NK-92 treated with Interleukin-12 subunit alpha and Interleukin-12 subunit beta, amount 100 ng/mL, for 24 hours (cell line): ENCODE data around the gene NCBP3.

Experiments used
- DNase-seq: peaks from one replicate; lab custom pipeline; 2025; lab: John Stamatoyannopoulos, UW

Gene NCBP3, protein sequence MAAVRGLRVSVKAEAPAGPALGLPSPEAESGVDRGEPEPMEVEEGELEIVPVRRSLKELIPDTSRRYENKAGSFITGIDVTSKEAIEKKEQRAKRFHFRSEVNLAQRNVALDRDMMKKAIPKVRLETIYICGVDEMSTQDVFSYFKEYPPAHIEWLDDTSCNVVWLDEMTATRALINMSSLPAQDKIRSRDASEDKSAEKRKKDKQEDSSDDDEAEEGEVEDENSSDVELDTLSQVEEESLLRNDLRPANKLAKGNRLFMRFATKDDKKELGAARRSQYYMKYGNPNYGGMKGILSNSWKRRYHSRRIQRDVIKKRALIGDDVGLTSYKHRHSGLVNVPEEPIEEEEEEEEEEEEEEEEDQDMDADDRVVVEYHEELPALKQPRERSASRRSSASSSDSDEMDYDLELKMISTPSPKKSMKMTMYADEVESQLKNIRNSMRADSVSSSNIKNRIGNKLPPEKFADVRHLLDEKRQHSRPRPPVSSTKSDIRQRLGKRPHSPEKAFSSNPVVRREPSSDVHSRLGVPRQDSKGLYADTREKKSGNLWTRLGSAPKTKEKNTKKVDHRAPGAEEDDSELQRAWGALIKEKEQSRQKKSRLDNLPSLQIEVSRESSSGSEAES

DNA sequence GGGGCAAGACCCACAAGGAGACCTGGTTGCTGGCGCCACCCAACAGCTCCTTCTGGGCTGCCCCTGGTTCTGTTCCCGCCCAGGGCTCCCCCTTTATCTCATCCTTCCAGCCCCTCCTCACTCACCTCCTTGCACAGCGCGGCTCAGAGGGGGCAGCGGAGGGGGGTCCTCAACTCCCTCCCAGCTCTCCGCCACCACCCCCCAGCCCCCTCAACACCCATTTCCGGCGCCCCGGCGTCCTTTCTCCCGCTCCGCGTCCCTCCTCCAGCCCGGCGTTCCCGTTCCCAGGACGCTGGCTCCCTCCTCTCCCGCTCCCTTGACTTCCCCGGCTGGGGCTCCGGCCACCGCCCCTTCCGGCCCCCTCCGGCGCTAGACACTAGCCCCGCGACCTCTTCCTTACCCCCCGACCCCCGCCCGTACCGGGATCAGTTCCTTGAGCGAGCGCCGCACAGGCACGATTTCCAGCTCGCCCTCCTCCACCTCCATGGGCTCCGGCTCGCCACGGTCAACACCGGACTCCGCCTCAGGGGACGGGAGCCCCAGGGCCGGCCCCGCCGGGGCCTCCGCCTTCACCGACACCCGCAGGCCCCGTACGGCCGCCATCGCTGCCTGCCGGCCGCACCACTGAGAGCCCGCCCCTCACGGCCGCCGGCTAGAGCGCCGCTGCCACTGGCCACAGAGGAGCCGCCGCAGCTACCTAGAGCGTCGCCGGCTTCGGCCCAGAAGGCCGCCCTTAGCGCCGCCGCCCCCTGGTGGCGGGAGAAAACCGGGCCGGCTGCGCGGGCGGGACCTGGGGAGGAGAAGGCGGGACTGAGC, at the start of gene NCBP3:
Gene NCBP3, minus strand, starts transcription at position 626 of the 816 bp plus-strand sequence. Its CDS starts 23 bp downstream, at position 603.
- peak; percentile 64 for DNase-seq

DNA sequence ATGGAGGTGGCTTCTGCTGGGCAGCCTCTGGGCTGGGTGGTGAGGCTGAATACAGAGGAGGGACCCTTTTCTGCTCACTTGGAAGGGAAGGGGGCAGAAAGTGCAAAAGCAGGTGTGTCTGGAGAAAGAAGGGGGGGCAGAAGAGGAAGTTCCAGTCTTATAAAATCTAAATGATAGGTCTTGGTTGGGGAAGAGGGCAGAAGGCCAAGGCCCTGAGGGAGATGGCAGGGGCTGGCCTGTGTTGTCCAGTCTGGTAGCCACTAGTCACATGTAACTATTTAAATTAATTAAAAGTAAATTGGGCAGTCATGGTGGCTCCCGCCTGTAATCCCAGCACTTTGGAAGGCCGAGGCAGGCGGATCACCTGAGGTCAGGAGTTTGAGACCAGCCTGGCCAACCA, 49.3 kb upstream of the NCBP3 start:
- DNase-seq, result no peak

DNA sequence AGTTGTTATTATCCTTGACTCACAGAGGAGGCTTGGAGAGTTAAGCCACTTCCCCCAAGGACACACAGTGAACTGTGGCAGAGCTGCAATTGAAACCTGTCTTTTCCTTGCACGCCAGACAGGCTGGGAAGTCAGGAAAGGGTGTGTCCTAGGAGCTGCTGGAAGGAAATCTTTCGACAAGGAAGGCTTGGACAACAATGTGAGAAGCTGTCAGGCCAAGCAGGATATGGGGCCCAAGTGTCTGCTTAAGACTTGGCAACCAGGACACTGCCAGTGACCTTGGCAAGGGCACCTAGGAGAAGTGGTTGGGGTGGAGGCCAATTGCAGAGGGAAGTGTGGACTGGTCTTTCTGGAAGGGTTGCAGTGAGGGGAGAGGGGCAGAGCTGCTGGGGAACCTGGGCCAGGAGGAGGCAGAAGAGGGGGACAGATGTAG, 48.9 kb upstream of the NCBP3 start:
- DNase-seq, result no peak

DNA sequence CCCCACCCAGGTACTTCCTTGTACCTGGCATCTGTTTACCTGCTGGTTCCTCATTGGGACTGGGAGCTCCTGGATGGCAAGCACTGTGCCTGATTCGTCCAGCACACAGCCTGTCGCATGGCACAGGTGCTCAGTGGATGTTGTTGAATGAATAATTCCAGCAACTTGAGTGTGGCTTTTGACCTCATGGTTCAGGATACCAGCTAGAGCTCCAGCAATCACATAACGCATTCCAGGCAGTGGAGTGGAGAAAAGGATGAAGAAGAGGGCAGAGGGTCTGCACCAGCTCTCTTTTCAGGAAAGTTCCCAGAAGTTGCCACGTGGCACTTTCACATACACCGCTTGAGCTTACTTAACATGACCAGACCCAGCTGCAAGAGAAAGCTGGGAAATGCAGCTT, 48.1 kb upstream of the NCBP3 start:
- no peak for DNase-seq

DNA sequence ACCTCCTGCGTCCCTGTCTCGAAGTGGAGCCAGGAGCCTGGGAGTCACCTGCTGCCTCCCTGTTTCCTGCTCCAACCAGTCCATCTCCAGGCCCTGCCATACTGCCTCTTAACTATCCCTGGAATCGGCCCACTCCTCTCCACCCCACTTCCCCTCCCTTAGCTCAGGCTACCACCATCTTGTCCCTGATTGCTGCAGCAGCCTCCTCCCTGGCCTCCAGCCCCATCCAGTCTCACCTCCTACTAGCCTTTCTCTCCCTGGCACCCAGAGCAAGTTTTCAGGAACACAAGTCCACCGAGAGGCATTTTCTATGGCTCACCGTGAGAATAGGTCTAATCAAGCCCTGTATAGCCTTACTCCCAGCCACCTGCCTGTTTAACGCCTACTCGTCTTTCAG, 47.7 kb upstream of the NCBP3 start:
- no peak for DNase-seq

DNA sequence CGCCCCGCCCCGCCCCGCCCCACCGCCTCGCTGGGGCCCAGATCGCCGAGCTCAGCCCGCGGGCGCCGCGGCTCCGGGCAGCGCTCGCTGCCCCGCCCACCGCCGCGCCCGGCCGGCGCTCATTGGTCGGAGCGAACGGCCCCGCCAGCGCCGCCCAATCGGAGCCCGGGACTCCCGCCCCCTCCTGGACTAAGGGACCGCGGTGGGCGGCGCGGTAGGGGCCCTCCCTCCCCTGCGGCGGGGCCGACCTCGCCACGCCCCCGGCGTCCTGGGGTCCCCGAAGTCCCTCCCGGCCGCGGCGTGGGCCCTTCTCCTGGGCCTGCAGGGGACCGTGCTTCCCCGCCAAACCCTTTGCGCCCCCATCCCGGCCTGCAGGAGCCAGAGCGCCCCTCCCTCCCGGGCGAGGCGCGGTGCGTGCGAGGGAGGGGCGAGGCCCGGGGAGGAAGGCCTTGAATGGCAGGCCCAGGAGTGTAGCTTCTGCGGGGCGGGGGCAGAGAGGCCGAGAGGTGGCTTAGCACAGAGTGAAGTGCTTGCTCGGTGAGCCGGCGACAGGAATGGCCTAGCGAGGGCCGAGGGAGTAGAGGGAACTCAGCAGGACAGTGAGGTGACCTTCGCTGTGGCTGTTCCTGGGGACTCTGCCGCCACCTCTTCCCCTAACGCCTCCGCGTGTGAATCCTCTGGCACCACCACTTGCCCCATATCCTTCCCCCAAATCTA, 47.1 kb upstream of the NCBP3 start, which contains the start of gene CAMKK1:
Gene CAMKK1, minus strand, starts transcription at position 51 of the 717 bp plus-strand sequence. CDS start 7,366 bp downstream, outside the sequence.
- DNase-seq, result peak; percentile 34

DNA sequence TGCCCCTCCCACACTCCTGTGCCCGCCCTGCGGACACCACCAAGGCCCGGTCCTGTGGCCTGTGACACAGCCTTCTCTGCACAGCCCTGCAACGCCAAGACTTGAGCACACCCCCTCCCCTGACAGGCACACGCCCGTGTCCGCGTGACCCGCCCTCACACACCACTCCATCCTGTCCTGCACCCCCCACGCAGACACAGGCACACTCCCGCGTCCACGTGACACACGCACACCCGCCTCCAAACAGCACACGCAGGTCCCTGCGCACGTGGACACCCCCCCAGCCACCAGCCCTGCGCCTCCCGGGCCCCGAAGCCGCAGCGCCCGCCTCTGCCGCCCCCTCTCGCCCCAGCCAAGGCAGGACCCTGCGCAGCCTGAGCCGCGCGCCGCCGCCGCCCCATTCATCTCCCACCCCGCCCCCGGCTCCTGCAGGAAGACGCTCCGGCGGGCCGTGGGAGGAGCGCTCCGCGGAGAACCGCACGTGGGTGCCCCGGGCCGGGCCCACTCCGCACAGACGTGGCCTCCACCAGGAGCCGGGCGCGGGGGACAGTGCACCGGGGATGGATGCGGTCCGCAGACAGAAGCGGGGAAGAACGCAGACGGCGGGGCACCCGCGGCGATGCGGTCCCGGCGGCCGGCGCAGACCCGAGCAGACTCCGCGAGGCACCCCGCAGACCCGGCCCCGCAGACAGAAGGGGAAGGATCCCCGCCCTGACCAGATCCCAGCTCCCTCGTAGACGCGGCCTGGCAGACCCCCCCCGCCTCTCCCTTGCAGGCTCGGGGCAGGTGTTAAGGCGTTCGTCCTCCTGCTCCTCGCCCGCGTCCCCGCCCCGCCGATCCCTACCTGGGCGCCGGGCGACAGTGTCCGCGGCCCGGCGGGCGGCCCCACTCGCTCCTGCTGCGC, 46.3 kb upstream of the NCBP3 start:
- no peak for DNase-seq

DNA sequence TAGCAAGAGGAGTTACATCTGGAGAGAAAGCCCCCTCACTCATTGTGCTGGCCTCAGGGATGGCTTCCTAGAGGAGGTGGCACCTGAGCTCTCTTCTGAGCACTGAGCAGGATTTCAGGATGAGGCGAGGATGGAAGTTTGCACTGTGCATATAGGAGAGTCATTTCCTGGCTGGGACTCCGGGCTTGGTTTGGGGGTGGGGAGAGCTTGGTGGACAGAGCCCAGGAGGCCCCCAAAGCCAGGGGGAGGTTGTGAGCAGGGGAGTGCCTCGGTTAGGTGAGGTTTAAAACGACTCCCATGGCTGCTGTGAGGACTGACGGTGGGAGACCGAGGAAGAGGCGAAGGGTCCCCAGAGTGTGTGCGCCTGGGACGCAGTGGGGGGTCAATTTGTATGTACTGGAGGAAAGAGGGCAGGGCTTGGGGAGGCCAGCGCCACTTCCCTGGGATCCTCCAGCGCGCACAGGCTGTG, 45.6 kb upstream of the NCBP3 start:
- no peak for DNase-seq

DNA sequence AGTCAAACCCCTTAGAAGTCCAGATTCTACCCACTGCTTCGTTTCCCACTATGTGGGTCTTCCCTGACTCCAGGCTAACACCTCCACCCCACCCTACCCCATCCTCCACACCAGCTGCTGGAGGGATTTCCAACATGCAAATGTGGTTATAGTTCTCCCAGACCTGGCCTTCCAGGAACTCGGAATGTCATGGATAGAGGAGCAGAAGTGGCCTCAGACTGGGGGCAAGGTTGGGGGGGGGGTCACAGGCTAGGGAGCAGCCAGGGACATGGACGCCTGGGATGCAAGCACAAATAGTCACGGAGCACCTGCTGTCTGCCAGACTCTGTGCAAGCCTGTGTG, 44.8 kb upstream of the NCBP3 start:
- no peak for DNase-seq

DNA sequence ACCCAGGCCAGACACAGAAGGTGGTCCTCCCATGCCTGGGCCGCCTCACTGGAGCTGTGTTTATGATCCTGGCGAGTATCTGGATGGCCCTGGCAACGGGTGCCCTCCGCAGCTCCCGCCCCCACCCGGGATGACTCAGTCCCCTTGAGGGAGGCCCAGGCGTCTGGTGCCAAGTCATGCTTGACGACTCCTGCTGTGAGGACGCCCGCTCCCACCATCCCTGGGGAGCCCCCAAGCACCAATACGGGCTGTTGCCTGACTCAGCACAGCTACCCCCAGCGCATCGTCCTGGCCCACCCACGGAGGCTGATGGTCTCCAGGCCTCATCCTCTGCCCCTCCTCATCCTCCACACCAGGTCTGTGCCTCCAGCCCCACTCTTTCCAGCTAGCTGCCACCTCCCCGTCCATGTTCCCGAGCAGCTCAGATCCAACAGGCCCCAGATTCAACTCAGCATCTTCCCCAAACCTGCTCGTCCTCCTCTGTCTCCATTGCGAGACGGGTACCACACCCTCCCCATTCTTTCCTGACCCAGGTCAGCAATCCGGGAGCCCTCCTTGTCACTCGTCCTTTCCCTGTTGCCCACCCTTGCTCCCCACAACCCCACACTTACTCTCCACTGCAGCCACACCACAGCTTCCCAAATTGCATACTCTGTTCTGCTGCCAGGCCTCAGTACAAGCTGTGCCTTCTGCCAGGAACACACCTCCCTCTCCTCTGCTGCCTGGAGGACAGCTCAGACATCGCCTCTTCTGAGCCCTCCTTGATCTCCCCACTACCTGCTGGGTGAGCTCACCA, 44.2 kb upstream of the NCBP3 start:
- DNase-seq, result no peak

DNA sequence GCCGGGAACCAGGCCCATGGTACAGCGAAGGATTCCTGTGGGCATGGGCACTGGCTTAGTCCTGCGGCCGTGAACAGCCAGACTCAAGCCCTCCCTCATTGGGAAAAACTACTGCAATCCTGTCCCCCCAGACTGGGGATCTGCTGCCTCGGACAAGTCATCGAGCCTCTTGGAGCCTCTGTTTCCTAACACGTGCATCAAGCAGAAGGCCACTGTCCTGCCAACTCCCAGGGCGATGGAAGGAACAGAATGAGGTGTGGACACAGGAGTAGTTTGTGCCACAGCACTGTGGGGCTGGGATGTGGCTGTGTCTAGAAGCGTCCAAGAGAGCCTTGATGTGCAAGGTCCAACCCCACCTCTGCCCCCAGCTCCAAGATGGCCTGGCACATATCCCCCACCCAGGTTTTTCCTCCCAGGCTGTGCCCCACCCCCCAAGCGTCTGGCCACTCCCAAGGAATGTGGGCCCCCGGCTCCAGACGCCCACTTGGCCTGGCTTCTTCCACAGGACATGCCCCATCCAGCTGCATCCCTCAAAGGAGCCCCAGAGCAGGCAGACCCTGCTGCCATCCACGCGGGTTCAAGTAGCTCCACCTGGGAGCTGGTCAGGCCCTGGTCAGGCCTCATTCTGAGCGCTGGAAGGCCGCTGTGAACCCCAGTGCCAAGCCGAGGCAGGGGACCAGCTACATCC, 43.4 kb upstream of the NCBP3 start:
- no peak for DNase-seq

DNA sequence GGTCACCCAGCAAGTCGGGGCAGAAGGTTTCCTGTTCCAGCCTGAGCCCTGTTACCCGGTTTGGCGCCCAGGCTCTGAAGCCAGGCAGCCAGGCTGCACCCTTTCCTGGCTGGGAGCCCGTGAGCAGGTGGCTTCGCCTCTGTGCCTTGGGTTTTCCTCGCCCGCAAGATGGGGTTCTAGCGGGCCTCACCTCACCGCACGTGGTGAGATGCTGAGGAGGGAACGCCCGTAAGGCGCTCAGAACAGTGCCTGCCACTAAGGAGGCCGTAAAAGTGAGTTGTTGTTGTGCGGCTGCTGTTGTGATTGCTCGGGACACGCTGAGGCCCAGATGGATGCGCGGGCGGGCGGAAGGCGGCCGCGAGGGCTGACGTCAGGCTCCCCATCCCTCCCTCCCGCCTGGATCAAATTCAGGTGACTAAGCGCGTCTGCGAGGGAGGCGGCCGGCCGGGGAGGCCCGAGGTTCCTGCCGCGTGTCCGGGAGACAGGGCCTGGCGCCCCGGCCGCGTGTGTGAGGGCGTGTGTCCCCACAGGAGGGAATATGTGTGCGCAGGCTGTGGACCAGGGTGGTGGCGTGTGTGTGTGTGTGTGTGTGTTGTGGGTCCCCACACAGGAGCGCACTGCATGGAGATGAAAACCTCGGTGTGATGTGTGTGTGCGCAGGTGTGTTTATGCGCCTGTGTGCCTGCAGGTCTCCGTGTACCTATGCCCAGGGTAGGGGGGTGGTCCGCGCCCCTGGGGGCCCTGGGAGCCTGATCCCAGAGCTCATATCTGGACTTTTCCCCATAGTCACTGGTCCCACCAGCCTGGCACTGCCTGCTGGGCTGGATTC, 42.5 kb upstream of the NCBP3 start:
- DNase-seq, result no peak

DNA sequence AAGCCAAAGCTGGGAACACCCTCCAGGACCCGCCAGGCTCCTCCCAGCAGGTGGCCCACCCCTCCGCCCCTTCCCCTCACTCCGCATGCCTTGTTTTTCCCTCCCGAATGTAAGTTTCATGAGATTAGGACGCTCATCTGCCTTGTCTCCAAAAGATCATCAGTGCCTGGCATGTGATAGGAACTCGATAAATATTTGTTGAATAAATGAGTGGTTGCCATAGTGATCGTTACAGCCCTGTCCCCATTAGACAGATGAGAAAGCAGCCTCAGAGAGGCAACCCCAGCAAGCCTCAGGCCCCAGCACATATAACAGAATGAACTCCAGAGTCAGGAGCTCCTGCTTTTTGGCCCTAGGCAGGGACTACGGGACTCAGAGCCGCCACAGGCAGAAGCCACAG, 41.8 kb upstream of the NCBP3 start:
- DNase-seq, result no peak

DNA sequence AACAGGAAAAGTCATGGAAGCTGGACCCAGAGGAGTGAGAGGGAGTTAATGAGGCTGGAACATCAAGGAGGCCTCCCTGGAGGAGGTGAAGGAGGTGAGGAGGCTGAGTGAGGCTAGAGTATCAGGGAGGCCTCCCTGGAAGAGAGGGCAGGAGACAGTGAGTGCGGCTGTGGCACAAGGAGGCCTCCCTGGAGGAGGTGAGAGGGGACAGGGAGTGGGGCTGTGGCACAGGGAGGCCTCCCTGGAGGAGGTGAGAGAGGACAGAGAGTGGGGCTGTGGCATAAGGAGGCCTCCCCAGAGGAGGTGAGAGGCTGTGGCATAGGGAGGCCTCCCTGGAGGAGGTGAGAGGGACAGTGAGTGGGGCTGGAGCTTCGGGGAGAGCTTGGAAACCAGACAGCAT, 41.3 kb upstream of the NCBP3 start:
- DNase-seq, result no peak

DNA sequence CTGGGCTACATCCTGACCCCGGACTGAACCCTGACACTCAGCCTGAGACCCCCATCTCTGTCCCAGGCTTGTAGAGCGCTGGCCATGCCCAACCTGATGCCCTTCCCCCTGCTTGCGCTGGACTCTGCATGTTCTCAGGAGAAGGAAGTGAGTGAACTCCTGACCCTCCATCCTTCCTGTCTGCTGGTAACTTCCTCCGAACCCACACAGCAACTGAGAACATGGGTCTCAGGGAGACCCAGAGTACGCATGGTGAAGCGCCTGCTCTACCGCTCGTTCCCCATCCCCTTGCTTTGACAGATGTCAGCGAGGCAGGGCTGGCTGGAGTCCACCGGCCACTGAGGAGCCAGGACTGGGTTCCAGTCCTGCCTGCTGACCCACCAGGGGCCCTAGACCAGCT, 40.7 kb upstream of the NCBP3 start:
- DNase-seq, result no peak

DNA sequence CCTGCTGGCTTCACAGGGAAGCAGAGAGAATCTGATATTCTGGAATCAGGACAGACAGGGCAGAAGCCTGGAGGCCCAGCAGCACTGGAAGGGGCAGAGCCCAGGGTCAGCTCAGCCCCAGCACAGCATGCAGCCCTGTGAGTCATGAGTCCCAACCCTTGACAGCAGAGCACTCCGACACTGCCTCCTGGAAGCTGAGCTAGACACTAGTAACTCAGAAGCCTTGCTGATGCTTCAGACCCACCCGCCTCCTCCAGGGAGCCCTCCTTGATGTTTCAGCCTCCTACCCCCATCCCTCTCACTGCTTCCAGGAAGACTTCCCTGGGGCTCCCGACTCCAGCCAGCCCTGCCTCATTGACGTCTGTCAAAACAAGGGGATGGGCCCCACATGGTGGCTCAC, 39.9 kb upstream of the NCBP3 start:
- no peak for DNase-seq

DNA sequence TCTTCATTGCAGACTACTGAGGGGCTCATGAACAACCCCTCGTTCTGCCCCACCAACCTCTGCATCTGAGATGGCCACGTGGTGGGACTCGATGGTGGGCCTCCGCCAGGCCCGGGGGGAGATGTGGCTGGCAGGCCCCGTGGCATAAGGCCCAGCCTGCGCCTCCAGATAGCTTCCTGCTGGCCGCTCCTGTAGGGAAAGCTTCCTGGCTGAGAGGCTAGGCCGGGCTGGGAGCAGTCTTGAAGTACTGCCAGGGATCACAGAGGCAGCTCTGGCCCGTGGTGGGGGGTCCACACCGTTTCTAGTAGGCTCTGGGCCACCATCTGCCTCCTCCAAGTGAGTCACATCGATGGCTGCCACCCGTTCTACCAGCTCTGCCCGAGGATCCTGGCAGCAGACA, 39.2 kb upstream of the NCBP3 start:
- no peak for DNase-seq

DNA sequence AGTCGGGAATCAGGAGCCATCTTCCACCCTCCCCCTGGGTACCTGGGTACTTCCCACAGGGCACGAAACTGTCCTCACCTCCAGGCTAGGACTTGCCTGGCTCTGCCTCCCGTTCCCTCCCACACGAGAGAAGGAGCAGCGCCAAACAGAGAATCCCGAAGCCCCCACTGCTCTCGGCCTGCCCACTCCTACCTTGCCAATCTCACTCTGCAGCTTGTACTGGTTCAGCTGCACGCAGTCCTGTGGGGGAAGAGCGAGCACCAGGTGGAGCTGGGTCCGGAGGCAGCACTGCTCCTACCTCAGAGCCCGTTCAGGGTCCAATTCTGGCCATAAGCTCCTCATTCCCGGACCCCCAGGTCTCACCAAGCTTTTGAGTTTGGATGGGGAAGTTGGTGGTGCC, 38.1 kb upstream of the NCBP3 start:
- no peak for DNase-seq

DNA sequence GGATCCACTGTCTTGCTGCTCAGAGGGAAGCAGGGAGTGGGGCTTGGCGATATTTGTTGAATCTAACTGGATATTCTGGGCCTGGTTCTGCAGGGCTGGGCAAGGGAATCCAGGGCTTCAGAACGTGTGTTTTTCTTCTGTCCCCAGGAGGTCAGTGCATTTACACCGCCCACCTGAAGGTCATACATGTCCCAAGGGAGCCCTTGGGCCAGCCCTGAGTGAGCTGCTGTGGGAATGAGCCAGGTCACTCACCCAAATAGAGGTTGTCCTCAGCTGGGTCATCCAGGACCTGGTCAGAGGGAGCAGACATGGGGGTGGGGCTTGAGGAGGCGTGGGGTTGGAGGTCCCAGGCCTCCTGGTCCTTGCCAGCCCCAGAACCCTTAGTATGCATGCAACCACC, 36.2 kb upstream of the NCBP3 start:
- DNase-seq, result no peak
